DND-41 (cell line): ENCODE measurements around the gene AGAP1.

Experiments used
- EZH2 ChIP-seq: IDR thresholded peaks from 3 replicates; pipeline ENCODE4 v1.6.1; 2012; ENCODE audit warnings: borderline replicate concordance, low read depth, mild to moderate bottlenecking, moderate library complexity, low read length, inconsistent platforms; ENCODE audit not compliant: severe bottlenecking
- TF ChIP-seq, protein P1 (sequence below): IDR thresholded peaks from 2 replicates; pipeline ENCODE4 v1.5.1; 2012; ENCODE audit warnings: borderline replicate concordance, low read length, moderate library complexity, mild to moderate bottlenecking; ENCODE audit not compliant: poor library complexity, severe bottlenecking; ENCODE audit errors: extremely low read depth

DNA sequence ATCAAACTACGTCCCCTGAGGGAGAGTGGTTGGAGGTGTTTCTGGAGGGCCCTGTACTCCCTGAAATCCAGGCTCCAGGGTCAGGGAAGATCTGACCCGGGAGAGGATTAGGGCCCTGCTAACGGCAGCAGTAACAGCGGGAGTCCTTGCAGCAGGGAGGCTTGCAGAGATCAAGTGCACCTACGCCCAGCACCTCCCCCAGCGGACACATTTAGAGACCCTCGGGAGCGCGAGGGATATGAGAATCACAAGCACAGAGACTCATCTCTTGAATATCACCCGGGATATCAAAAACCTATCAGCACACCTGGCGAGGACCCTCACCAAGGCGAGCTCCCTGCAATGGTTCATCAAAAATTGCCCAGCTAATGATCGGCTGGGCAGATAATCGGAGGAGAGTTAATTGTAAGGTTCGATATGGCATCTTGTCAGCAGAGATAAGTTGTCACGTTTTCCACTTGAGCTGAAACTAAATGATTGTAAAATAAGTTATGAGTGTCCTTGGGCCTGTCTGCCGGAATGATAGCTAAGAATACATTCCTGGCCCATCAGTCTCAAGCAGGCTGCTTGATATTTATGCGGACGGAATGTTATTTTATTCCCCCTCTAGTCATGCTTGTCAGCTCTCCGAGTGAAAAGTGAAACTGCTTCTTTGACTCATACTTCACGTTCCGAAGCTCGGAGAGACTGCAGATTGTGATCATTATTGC, 464.5 kb downstream of the AGAP1 start:
- TF ChIP-seq, protein P1, sequence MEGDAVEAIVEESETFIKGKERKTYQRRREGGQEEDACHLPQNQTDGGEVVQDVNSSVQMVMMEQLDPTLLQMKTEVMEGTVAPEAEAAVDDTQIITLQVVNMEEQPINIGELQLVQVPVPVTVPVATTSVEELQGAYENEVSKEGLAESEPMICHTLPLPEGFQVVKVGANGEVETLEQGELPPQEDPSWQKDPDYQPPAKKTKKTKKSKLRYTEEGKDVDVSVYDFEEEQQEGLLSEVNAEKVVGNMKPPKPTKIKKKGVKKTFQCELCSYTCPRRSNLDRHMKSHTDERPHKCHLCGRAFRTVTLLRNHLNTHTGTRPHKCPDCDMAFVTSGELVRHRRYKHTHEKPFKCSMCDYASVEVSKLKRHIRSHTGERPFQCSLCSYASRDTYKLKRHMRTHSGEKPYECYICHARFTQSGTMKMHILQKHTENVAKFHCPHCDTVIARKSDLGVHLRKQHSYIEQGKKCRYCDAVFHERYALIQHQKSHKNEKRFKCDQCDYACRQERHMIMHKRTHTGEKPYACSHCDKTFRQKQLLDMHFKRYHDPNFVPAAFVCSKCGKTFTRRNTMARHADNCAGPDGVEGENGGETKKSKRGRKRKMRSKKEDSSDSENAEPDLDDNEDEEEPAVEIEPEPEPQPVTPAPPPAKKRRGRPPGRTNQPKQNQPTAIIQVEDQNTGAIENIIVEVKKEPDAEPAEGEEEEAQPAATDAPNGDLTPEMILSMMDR: no peak
- no peak for TF ChIP-seq EZH2
